IMR-90 (cell line): ENCODE measurements around the gene ECT2.

Experiments used
- CTCF ChIP-seq: conservative IDR thresholded peaks from 2 replicates; pipeline ENCODE4 v1.5.1; 2012; ENCODE audit warnings: mild to moderate bottlenecking, low read depth, low read length, improper control_type of control experiment
- USF2 ChIP-seq: fragments of 150-350 bp; IDR thresholded peaks from 2 replicates; pipeline ENCODE4 v1.6.1; 2017; ENCODE audit warnings: mild to moderate bottlenecking, antibody characterized with exemption, low read length, low read depth

DNA sequence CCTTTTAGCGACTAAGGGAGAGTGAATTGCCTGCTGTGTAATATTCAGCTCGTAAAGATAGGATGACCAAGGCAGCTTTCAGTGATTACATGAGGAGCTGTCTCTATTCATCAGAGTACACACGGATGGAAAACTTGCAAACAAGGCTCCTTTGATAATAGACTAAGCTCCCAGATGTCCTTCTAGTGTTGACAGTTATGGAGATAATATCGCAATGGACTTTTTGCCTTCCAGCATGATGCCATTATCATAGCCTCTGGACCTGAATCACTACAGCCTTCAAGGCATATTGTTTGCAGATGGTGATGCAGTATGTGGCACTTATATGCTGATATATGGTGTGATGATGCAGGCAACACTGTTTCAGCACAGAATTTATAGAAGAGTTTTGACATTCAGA is 93.9 kb downstream of the ECT2 start:
- TF ChIP-seq CTCF (no peak), USF2 (no peak)
